GM04503 (cell line): ENCODE results near the gene CDH13.

Experiments used
- DNase-seq: peaks from one replicate; pipeline ENCODE4 v3.0.0-alpha.2; 2012; ENCODE audit warnings: low read depth

The CDH13 gene

GRCh38 chr16:83723244-83723643 is 1096.5 kb downstream of the CDH13 start:
- DNase-seq, result no peak

- no peak for DNase-seq
Observed at GRCh38 chr16:83723901-83724300, 1097.1 kb downstream of the CDH13 start.

GRCh38 chr16:83724585-83724984 is 1097.8 kb downstream of the CDH13 start:
- DNase-seq, result no peak

GRCh38 chr16:83725313-83725712 is 1098.5 kb downstream of the CDH13 start:
- DNase-seq, result no peak

GRCh38 chr16:83727018-83727417 is 1100.2 kb downstream of the CDH13 start:
- no peak for DNase-seq

- DNase-seq, result no peak
Observed at GRCh38 chr16:83727751-83728352, 1101.1 kb downstream of the CDH13 start.

GRCh38 chr16:83728492-83728891 is 1101.7 kb downstream of the CDH13 start:
- DNase-seq, result no peak

GRCh38 chr16:83730812-83731211 is 1104.0 kb downstream of the CDH13 start:
- DNase-seq, result no peak

- no peak for DNase-seq
Observed at GRCh38 chr16:83732536-83732935, 1105.8 kb downstream of the CDH13 start.

- DNase-seq, result no peak
Observed at GRCh38 chr16:83733301-83733700, 1106.5 kb downstream of the CDH13 start.

- DNase-seq, result no peak
Observed at GRCh38 chr16:83734136-83734535, 1107.4 kb downstream of the CDH13 start.

GRCh38 chr16:83737729-83738354 is 1111.1 kb downstream of the CDH13 start:
- no peak for DNase-seq

- no peak for DNase-seq
Observed at GRCh38 chr16:83738923-83739503, 1112.2 kb downstream of the CDH13 start.

- no peak for DNase-seq
Observed at GRCh38 chr16:83742124-83742899, 1115.5 kb downstream of the CDH13 start.

GRCh38 chr16:83743241-83743640 is 1116.5 kb downstream of the CDH13 start:
- no peak for DNase-seq

GRCh38 chr16:83743720-83744119 is 1117.0 kb downstream of the CDH13 start:
- DNase-seq, result no peak

GRCh38 chr16:83744441-83744981 is 1117.7 kb downstream of the CDH13 start:
- DNase-seq, result peak; percentile 18

- no peak for DNase-seq
Observed at GRCh38 chr16:83746611-83747010, 1119.8 kb downstream of the CDH13 start.

- DNase-seq, result no peak
Observed at GRCh38 chr16:83747936-83748335, 1121.2 kb downstream of the CDH13 start.

GRCh38 chr16:83755391-83755790 is 1128.6 kb downstream of the CDH13 start:
- DNase-seq, result no peak

- DNase-seq, result no peak
Observed at GRCh38 chr16:83762141-83762991, 1135.6 kb downstream of the CDH13 start.

- DNase-seq, result no peak
Observed at GRCh38 chr16:83762992-83763358, 1136.2 kb downstream of the CDH13 start.
